Stimulated activated CD8-positive, alpha-beta memory T cell treated with anti-CD3 and anti-CD28 coated beads, Interleukin-15, amount 100 ng/mL, for 48 hours (primary cell): Measurements from ENCODE around the gene RANGRF.
"Not testable (repeated sequence)": the region's sequence is repeated elsewhere in the genome, so short reads cannot be mapped to it uniquely, and the experiment has no call there.

Experiments
- DNase-seq, 2 donors: peaks; one replicate each; pipeline ENCODE4 v3.0.0-alpha.2; 2020; ENCODE audit warnings: low read depth in 2 of 2

The RANGRF gene

GRCh38 chr17:8288336-8289102, at the start of gene RANGRF:
RANGRF (plus strand) TSS chr17:8288670; CDS start chr17:8288789, 119 bp downstream.
- DNase-seq = peak; percentile 75 to 77

- no peak for DNase-seq
These were observed 44.6 kb upstream of the RANGRF start for GRCh38 chr17:8243827-8244226.

GRCh38 chr17:8244768-8245167, 43.7 kb upstream of the RANGRF start:
- no peak for DNase-seq

- DNase-seq = peak; percentile 97
These were observed 39.5 kb upstream of the RANGRF start, which contains the start of gene PFAS for GRCh38 chr17:8248751-8249607. PFAS (plus strand) TSS chr17:8249289; CDS start chr17:8253938, 4,649 bp downstream.

- no peak for DNase-seq
These were observed 38.6 kb upstream of the RANGRF start for GRCh38 chr17:8249621-8250500.

GRCh38 chr17:8251411-8251810, 37.1 kb upstream of the RANGRF start:
- DNase-seq = not testable (repeated sequence)

- no peak for DNase-seq
These were observed 34.7 kb upstream of the RANGRF start for GRCh38 chr17:8253801-8254200.

GRCh38 chr17:8254881-8255280, 33.6 kb upstream of the RANGRF start:
- DNase-seq = no peak

- DNase-seq = no peak
These were observed 33.0 kb upstream of the RANGRF start for GRCh38 chr17:8255499-8255898.

GRCh38 chr17:8256291-8256690, 32.2 kb upstream of the RANGRF start:
- DNase-seq = no peak

GRCh38 chr17:8256691-8257090, 31.8 kb upstream of the RANGRF start:
- DNase-seq = no peak

- no peak for DNase-seq
These were observed 30.7 kb upstream of the RANGRF start for GRCh38 chr17:8257801-8258200.

GRCh38 chr17:8264320-8264719, 24.1 kb upstream of the RANGRF start:
- DNase-seq = no peak

GRCh38 chr17:8264836-8265542, 23.5 kb upstream of the RANGRF start:
- no peak for DNase-seq

- DNase-seq = no peak
These were observed 21.6 kb upstream of the RANGRF start for GRCh38 chr17:8266648-8267479.

GRCh38 chr17:8267480-8268147, 20.9 kb upstream of the RANGRF start:
- no peak for DNase-seq

- no peak for DNase-seq
These were observed 19.7 kb upstream of the RANGRF start for GRCh38 chr17:8268550-8269298.

GRCh38 chr17:8272421-8272820, 16.0 kb upstream of the RANGRF start:
- DNase-seq = no peak

GRCh38 chr17:8273884-8274444, 14.5 kb upstream of the RANGRF start:
- DNase-seq = no peak
